AG10803 (cell line): ENCODE results near the gene UBE2V1.

ENCODE experiments used
- DNase-seq: peaks from one replicate; pipeline ENCODE4 v3.0.0; 2010; ENCODE audit warnings: low read depth
- H3K4me3 ChIP-seq: 2 replicates; pipeline ENCODE4 v1.5.1; 2011; ENCODE audit warnings: mild to moderate bottlenecking, low read length, control low read depth
- TF ChIP-seq, protein P1 (sequence below): conservative IDR thresholded peaks from 2 replicates; pipeline ENCODE4 v1.5.1; 2011; ENCODE audit warnings: mild to moderate bottlenecking, low read length, control low read depth, inconsistent platforms

The UBE2V1 gene

DNA sequence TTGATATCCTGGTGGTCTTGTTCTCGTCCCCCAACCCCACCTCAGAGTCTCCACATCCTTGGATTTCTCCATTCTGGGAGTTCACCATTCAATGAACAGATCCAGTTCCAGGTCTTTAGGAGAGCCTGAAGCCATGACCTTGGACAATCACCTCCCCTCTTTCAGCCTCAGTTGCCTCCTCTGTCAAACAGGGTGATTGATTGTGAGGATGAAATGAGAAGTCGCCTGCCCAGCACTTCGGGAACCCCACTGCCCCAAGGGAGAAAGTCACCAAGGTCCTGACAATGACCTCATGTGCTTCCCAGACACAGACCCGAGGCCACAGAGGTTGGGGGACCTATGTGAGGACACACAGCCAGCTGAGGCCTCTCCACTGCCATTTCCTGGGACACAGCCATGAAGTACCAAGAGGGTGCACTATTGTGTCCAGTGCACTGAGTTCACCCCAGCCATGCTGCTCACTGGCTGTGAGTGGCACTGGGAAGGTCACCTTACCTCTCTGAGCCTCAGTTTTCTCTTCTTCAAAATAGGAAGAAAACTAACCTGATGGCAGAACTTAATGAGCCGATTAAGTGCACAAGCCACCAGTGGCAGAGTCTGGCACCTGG, 68.5 kb downstream of the UBE2V1 start:
- H3K4me3 ChIP-seq, result no peak overlapping the region
- TF ChIP-seq, protein P1, sequence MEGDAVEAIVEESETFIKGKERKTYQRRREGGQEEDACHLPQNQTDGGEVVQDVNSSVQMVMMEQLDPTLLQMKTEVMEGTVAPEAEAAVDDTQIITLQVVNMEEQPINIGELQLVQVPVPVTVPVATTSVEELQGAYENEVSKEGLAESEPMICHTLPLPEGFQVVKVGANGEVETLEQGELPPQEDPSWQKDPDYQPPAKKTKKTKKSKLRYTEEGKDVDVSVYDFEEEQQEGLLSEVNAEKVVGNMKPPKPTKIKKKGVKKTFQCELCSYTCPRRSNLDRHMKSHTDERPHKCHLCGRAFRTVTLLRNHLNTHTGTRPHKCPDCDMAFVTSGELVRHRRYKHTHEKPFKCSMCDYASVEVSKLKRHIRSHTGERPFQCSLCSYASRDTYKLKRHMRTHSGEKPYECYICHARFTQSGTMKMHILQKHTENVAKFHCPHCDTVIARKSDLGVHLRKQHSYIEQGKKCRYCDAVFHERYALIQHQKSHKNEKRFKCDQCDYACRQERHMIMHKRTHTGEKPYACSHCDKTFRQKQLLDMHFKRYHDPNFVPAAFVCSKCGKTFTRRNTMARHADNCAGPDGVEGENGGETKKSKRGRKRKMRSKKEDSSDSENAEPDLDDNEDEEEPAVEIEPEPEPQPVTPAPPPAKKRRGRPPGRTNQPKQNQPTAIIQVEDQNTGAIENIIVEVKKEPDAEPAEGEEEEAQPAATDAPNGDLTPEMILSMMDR, result no peak
- no peak for DNase-seq

DNA sequence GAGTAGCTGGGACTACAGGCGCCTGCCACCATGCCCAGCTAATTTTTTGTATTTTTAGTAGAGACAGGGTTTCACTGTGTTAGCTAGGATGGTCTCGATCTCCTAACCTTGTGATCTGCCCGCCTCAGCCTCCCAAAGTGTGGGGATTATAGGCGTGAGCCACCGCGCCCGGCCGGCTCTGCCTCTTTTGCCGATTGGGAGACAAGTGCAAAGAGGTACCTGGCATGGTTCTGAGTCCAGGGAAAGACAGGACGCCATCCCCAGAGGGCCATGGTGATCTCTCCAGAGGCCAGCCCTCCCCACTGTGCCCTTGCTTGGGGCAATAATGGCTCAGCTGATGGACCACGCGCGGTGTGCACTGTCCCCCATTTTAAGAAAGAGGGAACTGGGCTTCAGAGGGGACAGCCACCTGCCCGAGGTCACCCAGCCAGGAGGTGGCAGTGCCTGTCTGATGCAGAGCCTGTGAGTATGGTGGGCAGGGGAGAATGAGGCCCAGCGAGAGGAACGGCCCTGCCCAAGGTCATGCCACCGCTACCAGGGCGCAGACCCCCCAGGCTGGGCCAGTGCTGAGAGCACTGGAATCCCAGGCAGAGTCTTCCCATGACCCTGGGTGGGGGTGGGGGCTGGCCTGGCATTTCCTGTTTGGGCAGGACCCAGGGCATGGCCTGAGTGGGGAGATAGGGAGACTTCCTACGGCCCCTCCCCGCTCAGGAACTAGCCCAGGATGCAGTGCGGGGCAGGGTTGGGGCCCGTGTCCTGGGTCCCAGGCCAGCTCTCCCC, 69.2 kb downstream of the UBE2V1 start:
- no peak for DNase-seq
- TF ChIP-seq, protein P1, result no peak
- H3K4me3 ChIP-seq, result no peak overlapping the region

DNA sequence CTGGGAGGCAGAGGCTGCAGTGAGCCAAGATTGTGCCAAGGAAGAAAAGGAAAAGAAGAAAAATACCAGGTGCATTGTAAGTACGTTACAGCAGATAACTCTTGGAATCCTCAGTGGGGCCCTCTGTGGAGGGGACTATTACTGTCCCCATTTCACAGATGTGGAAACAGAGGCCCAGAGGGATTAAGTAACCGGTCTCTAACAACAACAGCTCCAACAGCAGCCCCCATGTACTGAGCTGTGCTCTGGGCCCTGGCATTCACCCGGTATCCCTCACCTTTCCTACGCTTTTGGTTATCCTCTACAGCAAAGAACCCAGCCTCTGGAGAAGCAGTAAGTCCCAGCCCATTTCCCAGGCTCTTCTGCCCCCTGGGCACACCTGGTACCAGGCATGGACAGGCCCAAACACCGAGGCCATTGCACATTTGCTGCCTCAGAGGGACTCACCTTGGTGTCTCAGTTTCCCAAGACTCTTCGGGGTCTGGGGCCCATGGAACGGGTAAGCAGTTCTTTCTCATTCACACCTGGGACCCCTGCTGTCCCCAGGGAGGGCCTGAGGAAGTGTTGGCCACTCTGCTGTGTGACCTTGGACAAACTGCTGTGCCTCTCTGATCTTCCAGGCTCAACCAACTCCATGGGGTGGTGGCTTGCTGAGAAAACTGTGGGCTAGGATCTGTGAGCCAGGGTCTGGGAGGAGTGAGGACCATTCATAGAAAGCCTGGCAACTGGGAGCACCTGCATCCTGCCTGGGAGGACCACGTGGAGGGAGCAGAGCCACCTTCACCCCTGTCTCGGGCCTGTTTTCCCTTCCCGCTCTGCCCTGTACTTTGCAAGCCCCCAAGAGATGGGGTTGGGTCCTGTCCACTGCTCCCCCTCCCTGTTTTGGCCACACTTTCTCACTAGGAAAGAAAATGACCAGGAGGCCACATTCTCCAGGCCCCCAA, 70.3 kb downstream of the UBE2V1 start:
- DNase-seq, result no peak
- no peak overlapping the region for H3K4me3 ChIP-seq
- TF ChIP-seq, protein P1, result no peak

DNA sequence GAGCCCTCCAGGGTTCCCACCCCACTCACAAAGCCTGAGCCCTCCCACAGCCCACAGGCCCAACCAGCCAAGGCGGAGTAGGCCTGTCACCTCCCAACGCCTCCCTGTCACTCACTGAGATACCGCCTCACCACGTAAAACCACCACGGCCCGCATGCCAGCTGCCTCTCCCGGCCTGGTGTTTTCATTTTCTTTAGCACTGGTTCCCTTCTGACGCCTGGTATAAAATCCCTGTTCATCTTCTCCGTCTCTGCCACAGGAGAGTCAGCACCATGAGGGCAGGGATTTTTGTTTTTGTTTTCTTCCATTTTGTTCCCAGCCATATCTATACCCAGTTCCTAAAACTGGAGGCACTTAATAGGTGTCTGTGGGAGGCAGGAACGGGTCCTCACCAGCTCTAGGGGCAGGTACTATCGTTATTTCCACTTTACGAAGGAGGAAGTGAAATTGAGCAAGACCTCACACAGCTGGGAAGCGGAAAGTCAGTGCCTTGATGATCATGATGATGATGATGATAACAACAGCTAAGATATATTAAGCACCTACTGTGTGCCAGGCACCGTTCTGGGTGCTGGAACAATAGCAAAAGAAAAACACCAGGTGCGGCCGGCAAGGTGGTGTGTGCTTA, 71.6 kb downstream of the UBE2V1 start:
- no peak for DNase-seq
- no peak overlapping the region for H3K4me3 ChIP-seq
- TF ChIP-seq, protein P1, result no peak

DNA sequence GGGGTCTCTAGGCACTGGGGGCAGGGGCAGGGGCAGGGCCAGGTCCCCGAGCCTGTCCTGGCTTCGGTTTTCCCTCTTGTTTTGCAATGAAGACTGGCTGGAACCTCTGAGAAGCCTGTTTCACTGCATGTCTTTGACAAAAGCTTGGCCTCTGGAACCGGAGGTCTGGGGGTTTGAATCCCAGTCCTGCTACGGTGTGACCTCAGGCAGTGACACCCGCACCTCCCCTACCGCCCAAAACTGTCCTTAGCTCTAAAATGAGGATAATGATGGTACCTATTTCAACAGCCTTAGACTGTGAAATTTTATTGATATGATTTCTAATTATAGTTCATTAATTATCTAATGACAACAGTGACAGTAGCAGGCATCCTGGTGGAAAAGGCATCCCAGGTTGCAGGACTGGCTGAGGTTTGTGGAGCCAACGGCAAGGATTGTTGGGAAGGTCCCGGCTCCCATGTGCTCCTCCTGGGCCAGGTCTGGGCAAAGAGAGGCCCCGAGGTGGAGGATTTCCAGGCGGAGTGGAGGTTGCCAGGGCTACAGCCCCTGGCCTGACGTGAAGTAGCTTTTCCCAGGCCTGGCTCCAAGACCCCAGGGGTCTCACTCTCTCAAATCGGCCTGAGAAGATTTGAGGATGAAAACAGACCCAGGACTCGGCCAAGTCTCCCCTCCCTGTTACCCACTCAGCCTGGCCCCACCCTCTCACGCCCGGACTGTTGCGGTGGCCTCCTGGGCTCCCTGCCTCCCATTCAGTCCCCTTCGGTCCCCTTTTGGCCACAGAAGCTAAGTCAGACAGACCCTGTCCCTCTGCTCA, 72.3 kb downstream of the UBE2V1 start:
- DNase-seq, result no peak
- H3K4me3 ChIP-seq, result no peak overlapping the region
- TF ChIP-seq, protein P1, result no peak
